ENCODE measurements around the gene MCC. TPM values are rescaled to one million over a fixed set of nuclear protein-coding genes. Genes with fewer than 3 reads are reported as not detected.

Gene MCC
- total RNA-seq, 1 experiment from 2014 or later, result 0.60 TPM

- ChIA-PET CTCF (no interaction called here), POLR2A (ENCODE audit: low non-redundant PET) (no interaction called here)
- intact Hi-C loops (cut with micrococcal nuclease; ENCODE audit: unreplicated experiment), result no loop called here
- H3K27me3 ChIP-seq (replicated peaks; ENCODE audit: insufficient read depth, low read depth, low read length, poor library complexity), result no peaks in the 10 kb centered on the region
- no peaks in the 10 kb centered on the region for H3K9me3 ChIP-seq (ENCODE audit: low read depth, low read length, poor library complexity, severe bottlenecking)
- TF ChIP-seq EZH2 (IDR thresholded peaks at IDR 0.05; ENCODE audit: borderline replicate concordance, low read depth, low read length, poor library complexity, severe bottlenecking), result no peak
- TF ChIP-seq, protein P1, sequence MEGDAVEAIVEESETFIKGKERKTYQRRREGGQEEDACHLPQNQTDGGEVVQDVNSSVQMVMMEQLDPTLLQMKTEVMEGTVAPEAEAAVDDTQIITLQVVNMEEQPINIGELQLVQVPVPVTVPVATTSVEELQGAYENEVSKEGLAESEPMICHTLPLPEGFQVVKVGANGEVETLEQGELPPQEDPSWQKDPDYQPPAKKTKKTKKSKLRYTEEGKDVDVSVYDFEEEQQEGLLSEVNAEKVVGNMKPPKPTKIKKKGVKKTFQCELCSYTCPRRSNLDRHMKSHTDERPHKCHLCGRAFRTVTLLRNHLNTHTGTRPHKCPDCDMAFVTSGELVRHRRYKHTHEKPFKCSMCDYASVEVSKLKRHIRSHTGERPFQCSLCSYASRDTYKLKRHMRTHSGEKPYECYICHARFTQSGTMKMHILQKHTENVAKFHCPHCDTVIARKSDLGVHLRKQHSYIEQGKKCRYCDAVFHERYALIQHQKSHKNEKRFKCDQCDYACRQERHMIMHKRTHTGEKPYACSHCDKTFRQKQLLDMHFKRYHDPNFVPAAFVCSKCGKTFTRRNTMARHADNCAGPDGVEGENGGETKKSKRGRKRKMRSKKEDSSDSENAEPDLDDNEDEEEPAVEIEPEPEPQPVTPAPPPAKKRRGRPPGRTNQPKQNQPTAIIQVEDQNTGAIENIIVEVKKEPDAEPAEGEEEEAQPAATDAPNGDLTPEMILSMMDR (conservative IDR thresholded peaks at IDR 0.05; ENCODE audit: low read depth, low read length), result no peak
- H3K27ac ChIP-seq (ENCODE audit: low read depth, low read length, poor library complexity, severe bottlenecking), result no peak overlapping the region
- no peaks in the 10 kb centered on the region for H3K4me1 ChIP-seq (ENCODE audit: insufficient read depth, low read length, poor library complexity, severe bottlenecking)
- no peak overlapping the region for H3K4me3 ChIP-seq (ENCODE audit: low read depth, low read length, poor library complexity, severe bottlenecking)
- H3K36me3 ChIP-seq (ENCODE audit: insufficient read depth, low read length, poor library complexity, severe bottlenecking), result no peaks in the 10 kb centered on the region
- no peak for DNase-seq (ENCODE audit: low spot score)
- BruUV-seq (replicated peaks), result no TSS peak
These were observed 309.1 kb downstream of the MCC start for GRCh38 chr5:113179156-113179555.

- Histone ChIP-seq H3K9me3 (ENCODE audit: low read depth, low read length, poor library complexity, severe bottlenecking) (no peaks in the 10 kb centered on the region), H3K27ac (ENCODE audit: low read depth, low read length, poor library complexity, severe bottlenecking) (no peak overlapping the region), H3K27me3 (replicated peaks; ENCODE audit: insufficient read depth, low read depth, low read length, poor library complexity) (peaks cover 4% of the 10 kb centered on the region), H3K4me3 (ENCODE audit: low read depth, low read length, poor library complexity, severe bottlenecking) (no peak overlapping the region), H3K36me3 (ENCODE audit: insufficient read depth, low read length, poor library complexity, severe bottlenecking) (no peaks in the 10 kb centered on the region), H3K4me1 (ENCODE audit: insufficient read depth, low read length, poor library complexity, severe bottlenecking) (no peaks in the 10 kb centered on the region)
- ChIA-PET CTCF (no interaction called here), POLR2A (ENCODE audit: low non-redundant PET) (no interaction called here)
- intact Hi-C loops (cut with micrococcal nuclease; ENCODE audit: unreplicated experiment), result no loop called here
- no TSS peak for BruUV-seq (replicated peaks)
- TF ChIP-seq, protein P1 (conservative IDR thresholded peaks at IDR 0.05; ENCODE audit: low read depth, low read length), result no peak
- TF ChIP-seq EZH2 (IDR thresholded peaks at IDR 0.05; ENCODE audit: borderline replicate concordance, low read depth, low read length, poor library complexity, severe bottlenecking), result no peak
- no peak for DNase-seq (ENCODE audit: low spot score)
These were observed 310.0 kb downstream of the MCC start for GRCh38 chr5:113178073-113178779.

GRCh38 chr5:113177225-113177624, 311.0 kb downstream of the MCC start:
- H3K27me3 ChIP-seq (replicated peaks; ENCODE audit: insufficient read depth, low read depth, low read length, poor library complexity), result peaks cover 4% of the 10 kb centered on the region
- no peaks in the 10 kb centered on the region for H3K36me3 ChIP-seq (ENCODE audit: insufficient read depth, low read length, poor library complexity, severe bottlenecking)
- no peak overlapping the region for H3K4me3 ChIP-seq (ENCODE audit: low read depth, low read length, poor library complexity, severe bottlenecking)
- H3K4me1 ChIP-seq (ENCODE audit: insufficient read depth, low read length, poor library complexity, severe bottlenecking), result no peaks in the 10 kb centered on the region
- intact Hi-C loops (cut with micrococcal nuclease; ENCODE audit: unreplicated experiment), result no loop called here
- BruUV-seq (replicated peaks), result no TSS peak
- TF ChIP-seq, protein P1 (conservative IDR thresholded peaks at IDR 0.05; ENCODE audit: low read depth, low read length), result no peak
- no peak for TF ChIP-seq EZH2 (IDR thresholded peaks at IDR 0.05; ENCODE audit: borderline replicate concordance, low read depth, low read length, poor library complexity, severe bottlenecking)
- ChIA-PET CTCF (no interaction called here), POLR2A (ENCODE audit: low non-redundant PET) (no interaction called here)
- no peak for DNase-seq (ENCODE audit: low spot score)
- no peaks in the 10 kb centered on the region for H3K9me3 ChIP-seq (ENCODE audit: low read depth, low read length, poor library complexity, severe bottlenecking)
- no peak overlapping the region for H3K27ac ChIP-seq (ENCODE audit: low read depth, low read length, poor library complexity, severe bottlenecking)

Data from A673 (cell line).